ENCODE data around the gene MINDY1. TPM values are rescaled to one million over a fixed set of nuclear protein-coding genes. Genes with fewer than 3 reads are reported as not detected.

Gene MINDY1
- total and polyA plus RNA-seq, 9 of the 15 experiments (the other 6 are each of a cell fraction or from before 2014, with no cell fraction given) = 0.49 to 11.0 (median 6.0) TPM

DNA sequence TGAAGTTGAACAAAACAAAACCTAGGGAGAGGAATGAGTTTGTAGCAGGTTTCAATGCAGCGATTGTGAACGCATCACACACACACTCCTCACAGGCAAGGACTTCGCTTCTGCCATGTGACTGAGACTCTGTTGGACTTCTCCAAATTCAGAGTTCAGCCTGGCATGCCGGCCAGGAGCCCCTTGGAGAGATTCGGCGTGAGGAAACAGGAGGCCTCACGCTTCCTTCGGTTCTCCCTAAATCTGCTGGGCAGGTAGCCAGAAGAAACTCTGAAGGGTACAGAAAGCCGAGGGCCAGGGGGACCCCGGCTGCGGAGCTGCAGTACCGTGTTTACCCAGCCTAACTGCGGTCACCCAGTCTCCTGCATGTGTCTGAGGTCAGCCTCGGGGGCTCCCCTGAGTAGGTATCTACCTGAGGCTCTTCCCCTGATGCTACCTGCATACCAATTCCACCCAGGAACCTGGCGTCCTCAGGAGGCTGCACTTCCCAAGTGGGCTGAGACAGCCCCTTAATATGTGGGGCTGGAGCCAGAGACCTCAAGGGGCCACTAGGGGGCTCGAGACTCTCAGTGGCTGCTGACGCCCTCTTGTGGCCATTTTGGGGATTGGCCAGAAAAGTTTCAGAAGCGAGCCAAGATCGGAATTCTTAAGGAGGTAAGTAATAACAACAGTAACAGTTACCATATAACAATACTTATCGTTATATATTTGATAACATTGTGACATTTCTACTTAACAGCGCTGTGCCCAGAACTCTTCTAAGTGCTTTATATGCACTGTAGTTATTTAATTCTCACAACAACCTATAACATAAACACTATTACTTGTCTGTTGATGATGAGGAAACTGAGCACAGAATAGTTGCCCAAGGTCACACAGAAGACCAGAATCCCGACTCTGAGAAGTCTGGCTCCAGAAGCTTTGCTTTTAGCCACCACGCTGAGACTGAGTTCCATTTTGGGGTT lies 27.3 kb downstream of the MINDY1 start (continued):
- TF ChIP-seq CEBPZ (IDR thresholded peaks at IDR 0.05; ENCODE audit: borderline replicate concordance, low read depth, low read length) = no peak
- no peak for TF ChIP-seq GABPB2 (CRISPR knock-in tag; conservative IDR thresholded peaks at IDR 0.05)
- TF ChIP-seq ZNF280A (IDR thresholded peaks at IDR 0.05; ENCODE audit: low read depth, partially characterized antibody) = no peak
- no peak for TF ChIP-seq TAF7 (tag; IDR thresholded peaks at IDR 0.05)
- TF ChIP-seq ZNF561 (CRISPR knock-in tag; conservative IDR thresholded peaks at IDR 0.05) = no peak
- TF ChIP-seq SIN3A (IDR thresholded peaks at IDR 0.05; ENCODE audit: borderline replicate concordance in 2 of 2, control insufficient read depth in 1 of 2, low read depth in 2 of 2, low read length in 2 of 2) = no peak
- TF ChIP-seq RBBP5 (IDR thresholded peaks at IDR 0.05; ENCODE audit: borderline replicate concordance, insufficient read depth, low read length, poor library complexity, severe bottlenecking) = no peak
- TF ChIP-seq NR2C2 (CRISPR knock-in tag; IDR thresholded peaks at IDR 0.05) = no peak
- TF ChIP-seq NR2C2 (tag; IDR thresholded peaks at IDR 0.05) = no peak
- TF ChIP-seq POLR2G (IDR thresholded peaks at IDR 0.05; ENCODE audit: low read depth, low read length) = 0 out of 2 replicates have a peak, but pooled peaks have one; percentile 18
- no peak for TF ChIP-seq NFE2 (IDR thresholded peaks at IDR 0.05; ENCODE audit: low read depth)
- no peak for TF ChIP-seq ZNF764 (CRISPR knock-in tag; IDR thresholded peaks at IDR 0.05; ENCODE audit: low read depth)
- TF ChIP-seq, protein P1, sequence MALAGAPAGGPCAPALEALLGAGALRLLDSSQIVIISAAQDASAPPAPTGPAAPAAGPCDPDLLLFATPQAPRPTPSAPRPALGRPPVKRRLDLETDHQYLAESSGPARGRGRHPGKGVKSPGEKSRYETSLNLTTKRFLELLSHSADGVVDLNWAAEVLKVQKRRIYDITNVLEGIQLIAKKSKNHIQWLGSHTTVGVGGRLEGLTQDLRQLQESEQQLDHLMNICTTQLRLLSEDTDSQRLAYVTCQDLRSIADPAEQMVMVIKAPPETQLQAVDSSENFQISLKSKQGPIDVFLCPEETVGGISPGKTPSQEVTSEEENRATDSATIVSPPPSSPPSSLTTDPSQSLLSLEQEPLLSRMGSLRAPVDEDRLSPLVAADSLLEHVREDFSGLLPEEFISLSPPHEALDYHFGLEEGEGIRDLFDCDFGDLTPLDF (CRISPR knock-in tag; IDR thresholded peaks at IDR 0.05) = peak; percentile 48; the same call in 1 of the 2 replicates
- no peak for TF ChIP-seq FOXJ3 (CRISPR knock-in tag; IDR thresholded peaks at IDR 0.05)
- no peak for TF ChIP-seq LEF1 (IDR thresholded peaks at IDR 0.05)
- TF ChIP-seq STAT6 (CRISPR knock-in tag; IDR thresholded peaks at IDR 0.05) = no peak

Measured in K562 (cell line).